Bronchial epithelial cell (primary cell): ENCODE results near the gene FAM120B. TPM values are rescaled to one million over a fixed set of nuclear protein-coding genes. Genes with fewer than 3 reads are reported as not detected.
A peak's percentile ranks its signal among the peaks of the same experiment; 100 is the strongest.
"Not testable (repeated sequence)": the region's sequence is repeated elsewhere in the genome, so short reads cannot be mapped to it uniquely, and the experiment has no call there.

Experiments
- DNase-seq: peaks from one replicate; pipeline ENCODE4 v3.0.0-alpha.2; 2010; ENCODE audit warnings: low read depth
- FAIRE-seq: peaks from 2 replicates; lab custom pipeline; 2011; peaks lifted over from hg19 to GRCh38; lab: Jason Lieb, UNC
- H3K27me3 ChIP-seq: 2 replicates; pipeline ENCODE4 v1.5.1; 2011; ENCODE audit warnings: low read length; ENCODE audit not compliant: control insufficient read depth, insufficient read depth
- H3K36me3 ChIP-seq: 2 replicates; pipeline ENCODE4 v1.5.1; 2011; ENCODE audit warnings: low read length; ENCODE audit not compliant: control insufficient read depth, insufficient read depth
- H3K4me3 ChIP-seq: 2 replicates; pipeline ENCODE4 v1.5.1; 2011; ENCODE audit warnings: mild to moderate bottlenecking, low read depth, low read length, control low read depth
- total RNA-seq: library from RNA; depleted of rRNA; stranded (reverse); fragments of >200 nt; gene quantifications from 2 replicates; pipeline ENCODE4 v1.2.1, GENCODE V29; 2014
- TF ChIP-seq, protein P1 (sequence below): IDR thresholded peaks from 2 replicates; pipeline ENCODE4 v1.5.1; 2011; ENCODE audit warnings: mild to moderate bottlenecking, moderate library complexity, low read length, control low read depth, inconsistent platforms; ENCODE audit not compliant: insufficient read depth, severe bottlenecking

Gene FAM120B
- total RNA-seq, 1 donor from 2014 or later, result 7.1 TPM

DNA sequence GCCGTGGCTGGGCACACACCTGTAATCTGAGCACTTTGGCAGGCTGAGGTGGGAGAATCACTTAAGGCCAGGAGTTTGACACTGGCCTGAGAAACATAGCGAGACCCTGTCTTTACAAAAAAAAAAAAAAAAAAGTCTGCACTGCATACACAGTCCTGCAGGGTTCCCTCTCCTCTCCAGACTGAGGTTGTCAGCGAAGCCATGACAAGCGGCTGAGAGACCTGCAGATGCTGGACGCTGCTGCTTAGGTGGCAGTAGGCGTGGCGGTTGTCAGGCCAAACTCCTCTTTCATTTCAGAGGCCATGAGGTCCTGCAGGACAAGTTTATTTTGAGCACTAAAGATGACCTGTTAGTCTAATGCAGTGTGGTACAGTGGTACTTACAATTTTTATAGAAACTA, 86.5 kb downstream of the FAM120B start:
- peaks cover 26% of the 10 kb centered on the region for H3K36me3 ChIP-seq
- H3K27me3 ChIP-seq, result no peaks in the 10 kb centered on the region
- no peak for DNase-seq
- no peak for FAIRE-seq
- TF ChIP-seq, protein P1, sequence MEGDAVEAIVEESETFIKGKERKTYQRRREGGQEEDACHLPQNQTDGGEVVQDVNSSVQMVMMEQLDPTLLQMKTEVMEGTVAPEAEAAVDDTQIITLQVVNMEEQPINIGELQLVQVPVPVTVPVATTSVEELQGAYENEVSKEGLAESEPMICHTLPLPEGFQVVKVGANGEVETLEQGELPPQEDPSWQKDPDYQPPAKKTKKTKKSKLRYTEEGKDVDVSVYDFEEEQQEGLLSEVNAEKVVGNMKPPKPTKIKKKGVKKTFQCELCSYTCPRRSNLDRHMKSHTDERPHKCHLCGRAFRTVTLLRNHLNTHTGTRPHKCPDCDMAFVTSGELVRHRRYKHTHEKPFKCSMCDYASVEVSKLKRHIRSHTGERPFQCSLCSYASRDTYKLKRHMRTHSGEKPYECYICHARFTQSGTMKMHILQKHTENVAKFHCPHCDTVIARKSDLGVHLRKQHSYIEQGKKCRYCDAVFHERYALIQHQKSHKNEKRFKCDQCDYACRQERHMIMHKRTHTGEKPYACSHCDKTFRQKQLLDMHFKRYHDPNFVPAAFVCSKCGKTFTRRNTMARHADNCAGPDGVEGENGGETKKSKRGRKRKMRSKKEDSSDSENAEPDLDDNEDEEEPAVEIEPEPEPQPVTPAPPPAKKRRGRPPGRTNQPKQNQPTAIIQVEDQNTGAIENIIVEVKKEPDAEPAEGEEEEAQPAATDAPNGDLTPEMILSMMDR, result no peak
- H3K4me3 ChIP-seq, result no peak overlapping the region

DNA sequence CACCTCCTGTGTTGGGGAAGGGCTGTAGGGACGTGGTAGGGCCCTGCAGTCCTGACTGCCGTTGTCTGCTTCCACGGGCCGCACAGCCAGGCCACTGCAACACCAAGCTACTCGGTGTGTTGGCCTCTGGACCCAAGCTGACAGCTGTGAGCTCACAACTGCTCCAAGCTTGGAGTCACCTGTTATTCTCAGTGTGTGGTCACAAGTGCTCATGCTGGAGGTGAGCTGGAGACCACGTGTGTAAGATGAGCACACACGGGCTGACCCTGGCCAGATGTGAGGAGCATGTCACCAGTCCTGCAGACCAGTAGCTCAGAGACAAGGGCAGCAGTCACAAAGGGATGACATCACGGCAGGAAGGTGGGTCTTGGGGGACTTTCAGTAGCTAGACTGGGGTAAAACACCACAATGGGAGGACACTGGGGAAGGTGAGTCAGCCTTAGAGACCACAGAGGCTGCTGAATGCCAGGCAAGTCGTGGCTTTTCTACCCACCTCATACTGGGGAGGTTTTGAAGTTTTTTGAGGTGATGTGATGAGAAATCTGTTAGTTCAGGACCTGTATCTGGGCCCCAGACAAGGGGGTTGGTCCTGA, 87.3 kb downstream of the FAM120B start:
- no peak for FAIRE-seq
- Histone ChIP-seq H3K4me3 (no peak overlapping the region), H3K27me3 (no peaks in the 10 kb centered on the region), H3K36me3 (peaks cover 25% of the 10 kb centered on the region)
- TF ChIP-seq, protein P1, result no peak
- no peak for DNase-seq

DNA sequence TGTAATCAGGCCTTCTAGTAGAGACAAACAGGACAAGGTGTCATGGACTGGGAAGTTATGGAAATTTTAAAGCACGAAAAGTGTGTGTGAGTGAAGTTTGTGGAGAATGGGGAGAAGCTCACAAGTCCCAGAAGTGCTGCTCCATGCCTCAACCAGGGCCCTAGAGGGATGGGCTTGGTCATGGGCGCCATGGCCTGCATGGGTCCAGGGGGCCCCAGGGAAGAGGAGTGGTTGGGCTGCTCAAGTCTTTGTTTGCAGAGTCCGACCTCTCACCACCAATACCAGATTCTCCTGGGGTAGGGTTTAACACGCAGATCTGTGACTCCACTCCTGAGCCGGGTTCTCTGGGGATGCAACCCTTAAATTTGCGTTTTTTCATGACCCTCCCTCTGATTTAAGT, 88.4 kb downstream of the FAM120B start:
- TF ChIP-seq, protein P1, result no peak
- FAIRE-seq, result no peak

DNA sequence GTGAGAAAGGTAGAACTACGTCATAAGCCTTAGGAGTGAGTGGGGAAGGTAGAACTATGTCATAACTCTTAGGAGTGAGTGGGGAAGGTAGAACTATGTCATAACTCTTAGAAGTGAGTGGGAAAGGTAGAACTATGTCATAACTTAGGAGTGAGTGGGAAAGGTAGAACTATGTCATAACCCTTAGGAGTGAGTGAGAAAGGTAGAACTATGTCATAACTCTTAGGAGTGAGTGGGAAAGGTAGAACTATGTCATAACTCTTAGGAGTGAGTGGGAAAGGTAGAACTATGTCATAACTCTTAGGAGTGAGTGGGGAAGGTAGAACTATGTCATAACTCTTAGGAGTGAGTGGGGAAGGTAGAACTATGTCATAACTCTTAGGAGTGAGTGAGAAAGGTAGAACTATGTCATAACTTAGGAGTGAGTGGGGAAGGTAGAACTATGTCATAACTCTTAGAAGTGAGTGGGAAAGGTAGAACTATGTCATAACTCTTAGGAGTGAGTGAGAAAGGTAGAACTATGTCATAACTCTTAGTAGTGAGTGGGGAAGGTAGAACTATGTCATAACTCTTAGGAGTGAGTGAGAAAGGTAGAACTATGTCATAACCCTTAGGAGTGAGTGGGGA, 92.3 kb downstream of the FAM120B start:
- not testable (repeated sequence) for DNase-seq, H3K4me3 ChIP-seq, FAIRE-seq, H3K27me3 ChIP-seq
- peaks cover 18% of the 10 kb centered on the region for H3K36me3 ChIP-seq

More for the DNA sequence above, 88.4 kb downstream of the FAM120B start:
- Histone ChIP-seq H3K4me3 (no peak overlapping the region), H3K27me3 (no peaks in the 10 kb centered on the region), H3K36me3 (peaks cover 23% of the 10 kb centered on the region)
- DNase-seq, result no peak

DNA sequence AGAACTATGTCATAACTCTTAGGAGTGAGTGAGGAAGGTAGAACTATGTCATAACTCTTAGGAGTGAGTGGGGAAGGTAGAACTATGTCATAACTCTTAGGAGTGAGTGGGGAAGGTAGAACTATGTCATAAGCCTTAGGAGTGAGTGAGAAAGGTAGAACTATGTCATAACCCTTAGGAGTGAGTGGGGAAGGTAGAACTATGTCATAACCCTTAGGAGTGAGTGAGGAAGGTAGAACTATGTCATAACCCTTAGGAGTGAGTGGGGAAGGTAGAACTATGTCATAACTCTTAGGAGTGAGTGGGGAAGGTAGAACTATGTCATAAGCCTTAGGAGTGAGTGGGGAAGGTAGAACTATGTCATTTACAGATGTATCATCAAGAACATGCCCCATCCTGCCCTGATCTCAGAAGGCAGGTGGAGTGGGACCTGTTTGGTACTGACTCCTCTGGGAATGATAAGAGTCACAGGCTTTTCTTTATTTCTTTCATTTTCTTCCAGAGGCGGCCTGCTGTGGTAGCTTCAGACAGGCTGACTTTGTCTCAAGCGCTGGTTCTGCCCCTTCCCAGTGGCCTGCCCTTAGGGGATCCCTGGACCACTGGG, 93.5 kb downstream of the FAM120B start:
- FAIRE-seq, H3K4me3 ChIP-seq, H3K27me3 ChIP-seq: not testable (repeated sequence)
- DNase-seq, result peak; percentile 93
- peaks cover 16% of the 10 kb centered on the region for H3K36me3 ChIP-seq

DNA sequence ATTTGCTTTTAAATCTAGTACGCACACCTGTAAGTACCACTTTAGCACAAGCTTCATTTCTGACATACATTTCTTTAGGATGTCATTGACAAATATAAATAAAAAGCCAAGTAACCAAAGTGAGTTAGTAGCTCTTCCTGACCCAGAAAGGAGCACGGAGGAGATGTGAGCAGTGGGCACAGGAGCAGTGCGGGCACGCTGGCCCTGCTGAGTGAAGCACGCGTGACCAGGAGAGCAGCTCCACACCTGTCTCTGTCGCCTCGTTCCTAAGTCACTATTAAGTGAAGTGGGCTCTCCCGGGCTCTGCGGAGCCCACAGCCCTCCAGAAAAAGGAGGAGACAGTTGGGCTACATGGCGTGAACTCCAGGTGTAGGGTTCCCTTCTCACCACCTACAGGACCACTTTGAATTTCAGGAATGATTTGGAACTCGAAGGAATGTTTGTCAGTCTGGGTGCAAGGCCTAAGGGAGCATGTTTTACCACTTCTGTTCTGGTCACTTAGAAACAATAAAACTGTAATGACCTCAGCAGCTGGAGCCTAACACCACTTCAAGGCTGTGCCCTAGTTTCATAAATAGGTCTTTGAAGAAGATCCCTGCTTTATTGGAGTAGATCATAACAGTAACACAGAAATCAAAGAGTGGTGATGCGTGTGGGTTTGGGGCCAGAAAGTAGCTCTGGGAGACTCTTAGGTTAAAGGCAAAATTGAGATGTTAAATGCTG, 95.9 kb downstream of the FAM120B start:
- no peak for FAIRE-seq
- DNase-seq, result no peak
- Histone ChIP-seq H3K36me3 (peaks cover 9% of the 10 kb centered on the region), H3K4me3 (no peak overlapping the region), H3K27me3 (no peaks in the 10 kb centered on the region)
- TF ChIP-seq, protein P1, result no peak
